SK-N-MC (cell line): ENCODE data around the gene AVPR1B.

Experiments
- EZH2 ChIP-seq: fragments of 200-600 bp; sonication (generic); IDR thresholded peaks from one replicate; pipeline ENCODE4 v1.6.1; 2017; ENCODE audit warnings: antibody characterized with exemption
- FOXP2 ChIP-seq: optimal IDR thresholded peaks from 2 replicates; pipeline ENCODE3; 2011; ENCODE audit warnings: mild to moderate bottlenecking, moderate library complexity; ENCODE audit not compliant: insufficient read depth; ENCODE audit errors: extremely low read length, control extremely low read depth
- POLR2AphosphoS5 ChIP-seq: IDR thresholded peaks from 2 replicates; pipeline ENCODE4 v1.6.1; 2012; ENCODE audit warnings: mild to moderate bottlenecking, low read depth, low read length, borderline replicate concordance

DNA sequence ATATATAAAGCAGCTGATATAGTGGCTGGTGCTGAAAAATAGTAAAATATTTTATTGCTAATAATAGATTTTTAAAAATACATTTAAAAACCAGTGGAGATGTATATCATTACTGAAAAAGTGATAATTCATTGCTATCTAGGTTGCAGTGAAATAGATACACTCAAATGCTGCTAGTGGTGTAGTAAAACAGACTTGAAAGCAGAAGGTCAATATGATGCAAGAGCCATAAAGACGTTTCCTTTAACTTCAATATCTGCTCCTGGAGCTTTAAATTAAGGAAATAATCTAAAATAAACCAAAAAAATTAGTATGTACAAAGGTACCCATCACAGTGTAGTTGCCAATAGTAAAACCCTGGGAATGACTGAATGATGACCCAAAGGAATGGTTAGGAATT, 38.1 kb downstream of the AVPR1B start:
- TF ChIP-seq EZH2 = no peak
- no peak for TF ChIP-seq POLR2AphosphoS5
- no peak for TF ChIP-seq FOXP2
